GM21447 (cell line): ENCODE data around the gene PUS10.

Experiments
- ATAC-seq: cut with Tn5 transposase; IDR thresholded peaks from one replicate; pipeline ENCODE4 v1.9.1; 2021; ENCODE audit not compliant: unreplicated experiment

The PUS10 gene

DNA sequence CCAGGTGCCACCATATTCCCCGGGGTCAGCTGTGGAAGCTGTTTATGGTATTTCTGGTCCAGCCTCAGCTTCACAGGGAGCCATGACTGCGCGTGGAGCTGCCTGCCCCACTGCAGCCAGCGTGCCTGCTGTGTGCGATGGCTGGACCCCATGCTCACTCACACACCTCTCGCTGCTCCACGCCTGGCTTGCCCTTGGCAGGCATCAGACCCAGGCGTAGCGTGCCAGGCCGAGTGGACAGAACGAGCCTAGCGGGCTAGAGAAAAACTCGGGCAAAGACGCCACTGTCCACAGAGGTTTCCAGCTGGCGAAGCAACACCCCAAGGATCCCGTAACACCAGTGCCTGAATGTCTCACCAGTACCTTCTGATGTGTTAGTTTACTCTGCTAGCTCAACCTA is 43.4 kb downstream of the PUS10 start:
- no peak for ATAC-seq

DNA sequence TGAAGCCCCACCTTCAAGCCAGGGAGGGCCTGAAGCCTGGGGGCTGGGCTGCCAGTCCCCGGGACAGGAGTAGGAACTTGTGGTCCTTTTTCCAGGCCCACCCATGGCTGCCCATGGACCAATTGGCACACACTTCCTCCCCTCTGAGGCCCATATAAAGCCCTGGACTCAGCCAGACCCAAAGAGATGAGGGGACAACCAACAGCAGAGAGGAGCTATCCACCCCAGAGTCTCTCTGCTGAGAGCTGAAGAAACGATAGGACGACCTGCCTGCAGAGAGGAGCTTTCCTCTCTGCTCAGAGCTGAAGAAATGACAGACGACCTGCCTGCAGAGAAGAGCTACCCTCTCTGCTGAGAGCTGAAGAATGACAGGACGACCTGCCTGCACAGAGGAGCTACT is 44.4 kb downstream of the PUS10 start:
- no peak for ATAC-seq

DNA sequence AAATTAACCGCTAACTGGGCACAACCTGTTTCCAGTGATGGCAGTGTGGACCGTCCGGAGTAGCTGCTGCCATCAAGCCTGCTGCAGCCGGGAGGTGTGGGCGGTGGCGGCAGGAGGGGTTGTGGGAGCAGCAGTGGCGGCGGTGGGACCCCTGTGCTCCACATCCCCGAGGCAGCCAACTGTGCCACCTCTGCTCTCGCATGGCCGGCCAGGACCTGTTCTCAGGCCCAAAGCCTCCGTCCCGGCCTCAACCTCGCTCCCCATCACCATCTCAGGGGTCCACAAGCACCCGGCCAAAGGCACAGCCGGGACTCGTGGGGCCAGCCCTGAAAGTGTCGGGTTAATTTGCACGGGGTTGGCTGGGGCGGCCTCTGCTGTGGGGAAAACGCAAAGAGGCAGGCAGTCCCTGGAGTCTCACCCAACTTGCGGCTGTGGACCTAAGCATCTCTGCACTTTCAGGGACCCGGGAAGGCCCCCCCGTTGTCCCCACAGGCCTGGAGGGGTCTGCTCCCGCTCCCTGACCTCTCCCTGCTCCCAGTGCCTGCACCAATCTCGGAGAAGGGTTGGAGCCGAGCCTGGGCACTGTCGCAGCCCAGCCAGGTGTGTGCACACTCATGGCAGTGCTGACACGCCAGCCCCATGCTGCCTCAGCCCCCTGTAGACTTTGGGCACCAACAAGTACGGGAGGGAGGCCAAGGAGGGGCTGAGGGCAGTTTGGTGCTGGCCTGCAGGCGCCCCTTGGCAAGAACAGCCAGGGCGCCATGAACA is 45.0 kb downstream of the PUS10 start:
- ATAC-seq, result no peak

DNA sequence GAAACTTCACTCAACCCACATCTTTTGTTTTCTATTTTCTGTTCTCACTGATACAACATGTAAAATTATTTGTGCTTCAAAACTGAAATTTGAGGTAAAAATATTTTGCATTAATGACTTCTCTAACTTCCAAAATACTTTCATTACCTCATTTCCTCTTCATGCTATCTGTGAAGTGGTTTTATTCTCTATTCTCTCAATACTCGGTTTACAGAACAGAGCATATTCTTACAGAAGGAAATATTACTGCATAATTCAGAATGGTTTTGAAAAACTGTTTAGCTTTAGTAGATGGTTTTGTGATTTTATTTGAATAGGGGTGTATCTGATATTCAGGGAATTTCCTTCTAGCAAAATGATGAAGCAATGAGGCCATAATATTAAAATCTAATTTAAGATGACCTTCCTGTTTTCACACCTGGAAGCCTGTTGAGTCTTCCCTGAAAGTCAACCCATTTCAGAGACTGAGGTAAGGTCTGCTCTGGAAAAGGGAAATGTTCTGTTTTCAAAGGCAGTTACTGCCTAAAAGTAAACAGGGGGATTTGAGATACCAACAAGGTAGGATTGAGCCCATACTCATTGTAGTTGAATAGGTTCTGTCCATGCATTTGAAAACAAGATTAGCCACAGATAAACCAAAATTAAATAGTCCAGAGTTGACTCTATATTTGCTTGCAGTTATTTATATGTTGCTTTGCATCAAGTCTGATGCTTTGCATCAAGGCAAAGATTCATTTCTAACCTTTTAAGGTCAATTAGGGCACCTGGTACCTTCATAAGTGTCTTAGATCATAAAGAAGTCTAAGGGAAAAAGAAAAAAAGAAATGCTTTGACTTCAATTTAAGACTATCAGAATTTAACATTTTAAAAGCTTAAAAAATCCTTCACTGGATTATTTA is 51.3 kb downstream of the PUS10 start:
- peak; percentile 79 for ATAC-seq

GRCh38 chr2:60965499-60965785 is 52.6 kb downstream of the PUS10 start:
- ATAC-seq, result no peak

- no peak for ATAC-seq
Observed at GRCh38 chr2:60964651-60965498, 53.2 kb downstream of the PUS10 start.

- no peak for ATAC-seq
Observed at GRCh38 chr2:60963190-60963589, 54.9 kb downstream of the PUS10 start.

- no peak for ATAC-seq
Observed at GRCh38 chr2:60962528-60962927, 55.5 kb downstream of the PUS10 start.

GRCh38 chr2:60961457-60961856 is 56.6 kb downstream of the PUS10 start:
- no peak for ATAC-seq

GRCh38 chr2:60960706-60961105 is 57.3 kb downstream of the PUS10 start:
- no peak for ATAC-seq

GRCh38 chr2:60959501-60959900 is 58.6 kb downstream of the PUS10 start:
- ATAC-seq, result no peak

DNA sequence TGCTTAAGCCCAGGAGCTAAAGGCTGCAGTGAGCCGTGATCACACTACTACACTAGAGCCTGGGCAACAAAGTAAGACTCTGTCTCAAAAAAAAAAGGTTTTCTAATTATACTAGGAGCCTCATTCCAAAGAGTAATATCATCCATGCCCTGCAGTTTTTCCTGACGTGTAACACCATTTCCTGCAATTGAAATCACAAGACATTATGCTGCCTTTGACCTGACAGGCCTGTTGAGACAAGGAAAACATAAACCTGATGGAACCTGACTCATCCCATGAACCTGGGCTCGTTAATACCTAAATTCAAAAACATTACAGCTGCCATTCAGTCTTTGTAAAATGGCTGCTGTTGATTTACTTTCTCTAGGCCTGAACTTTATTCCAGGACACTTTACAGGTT is 59.3 kb downstream of the PUS10 start:
- no peak for ATAC-seq

- ATAC-seq, result no peak
Observed at GRCh38 chr2:60958361-60958760, 59.7 kb downstream of the PUS10 start.

DNA sequence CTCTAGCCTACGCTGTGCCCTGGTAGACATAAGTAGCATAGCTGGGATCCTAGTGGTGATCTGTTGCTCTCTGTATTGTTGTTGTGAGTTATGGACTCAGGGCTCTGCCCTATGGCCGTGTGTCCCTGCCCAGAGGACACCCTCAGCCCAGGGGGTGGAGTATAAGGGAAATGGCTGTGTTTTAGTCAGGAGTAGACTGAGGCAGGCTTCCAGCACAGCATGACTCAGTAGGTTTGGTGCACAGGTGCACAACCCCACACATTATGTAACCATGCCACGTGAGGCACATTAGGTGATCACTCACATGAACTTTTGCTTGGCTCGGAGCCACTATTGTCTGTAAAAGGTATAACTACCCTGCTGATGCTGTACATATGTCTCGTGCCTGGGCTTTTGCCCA is 60.4 kb downstream of the PUS10 start:
- no peak for ATAC-seq

DNA sequence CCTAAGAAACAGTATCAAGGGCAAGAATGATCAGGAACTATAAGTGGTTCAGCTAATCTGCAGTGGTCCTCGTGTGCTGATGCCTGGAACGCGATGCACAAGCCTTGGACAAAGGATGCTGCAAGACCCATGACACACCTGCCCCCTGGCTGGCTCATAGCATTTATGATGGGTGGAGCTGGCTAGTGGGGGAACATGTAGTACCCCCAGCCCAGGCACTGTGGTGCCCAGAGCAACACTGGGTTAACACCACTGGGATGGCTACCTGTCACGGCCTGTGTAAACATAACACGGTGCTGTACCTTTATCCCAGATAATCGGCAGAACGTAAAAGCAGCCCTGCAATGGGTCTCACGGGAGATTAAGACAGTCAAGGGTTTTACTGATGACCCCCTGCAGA is 60.8 kb downstream of the PUS10 start:
- no peak for ATAC-seq

- peak; percentile 64 for ATAC-seq
Observed at GRCh38 chr2:60954139-60954538, 63.9 kb downstream of the PUS10 start.

DNA sequence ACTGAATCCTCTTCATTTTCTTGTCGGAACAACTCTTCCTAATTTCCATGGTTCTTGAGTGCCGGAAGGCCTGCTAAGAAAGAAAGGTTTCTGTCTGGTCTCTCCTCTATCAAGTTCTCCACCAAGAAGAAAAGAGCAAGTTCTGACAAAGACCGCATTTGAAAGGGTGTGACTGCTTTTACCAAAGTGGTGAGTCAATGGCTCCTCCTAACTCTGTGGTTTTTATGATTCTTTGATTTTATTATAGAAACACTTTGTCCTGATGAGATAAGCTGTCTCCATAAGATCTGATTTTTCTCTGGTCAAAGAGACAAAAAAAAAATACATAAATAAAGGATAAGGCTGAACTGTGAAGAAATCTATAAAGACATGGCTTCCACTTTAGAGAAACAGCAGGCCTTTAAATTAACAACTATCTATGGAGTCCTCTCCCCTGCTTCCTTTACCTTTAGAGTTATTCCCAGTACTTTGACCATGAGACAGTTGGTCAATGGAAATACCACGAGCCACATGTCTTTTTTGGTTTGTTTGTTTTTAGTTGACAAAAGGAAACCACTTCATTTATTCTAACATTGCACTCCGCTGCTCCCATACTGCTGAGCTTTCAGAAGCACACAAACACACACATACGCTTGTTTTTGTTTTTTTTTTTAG is 69.0 kb downstream of the PUS10 start:
- ATAC-seq, result no peak

DNA sequence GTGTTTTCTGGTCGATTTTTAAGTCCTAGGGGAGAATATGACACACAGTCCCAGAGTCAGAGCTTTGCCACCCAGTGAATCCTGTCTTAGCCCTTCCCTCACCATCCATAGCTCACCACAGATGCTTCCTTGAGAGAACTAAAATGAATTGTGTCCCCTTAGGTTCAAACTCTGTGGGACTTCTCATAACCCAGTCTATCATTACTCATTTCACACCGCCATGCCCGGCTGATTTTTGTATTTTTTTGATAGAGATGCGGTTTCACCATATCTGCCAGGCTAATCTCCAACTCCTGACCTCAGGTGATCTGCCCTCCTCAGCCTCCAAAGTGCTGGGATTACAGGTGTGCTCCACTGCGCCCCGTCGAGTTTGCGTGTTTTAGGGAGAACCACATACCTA is 69.9 kb downstream of the PUS10 start:
- ATAC-seq, result no peak

DNA sequence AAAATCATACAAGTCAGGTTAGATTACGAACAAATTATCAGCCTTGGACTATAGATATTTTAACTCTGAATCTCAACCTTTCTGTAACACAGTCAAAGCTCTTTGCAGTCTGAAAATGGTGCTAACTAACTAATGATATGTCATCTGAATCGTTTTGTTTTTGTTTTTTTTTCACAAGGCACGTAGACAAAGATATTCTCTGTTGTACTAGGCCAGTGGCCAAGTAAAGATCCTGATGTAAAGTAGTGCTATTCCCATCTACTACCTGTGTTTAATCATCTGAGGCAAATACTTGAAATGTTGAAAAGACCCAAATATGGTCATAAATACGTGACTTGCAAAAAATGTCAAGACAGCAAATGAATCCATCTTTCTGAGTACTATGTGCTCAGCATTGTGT is 71.0 kb downstream of the PUS10 start:
- ATAC-seq, result no peak

- no peak for ATAC-seq
Observed at GRCh38 chr2:60945341-60945740, 72.7 kb downstream of the PUS10 start.

GRCh38 chr2:60939622-60940021 is 78.4 kb downstream of the PUS10 start:
- no peak for ATAC-seq
